Lung (tissue), 12 donors: ENCODE measurements around the gene STRN4. TPM values are rescaled to one million over a fixed set of nuclear protein-coding genes. Genes with fewer than 3 reads are reported as not detected.

Experiments
- ATAC-seq: fragments of 200-7000 bp; cut with Tn5 transposase; one replicate; pipeline ENCODE4 v1.9.1; 2020; ENCODE audit warnings: moderate number of reproducible peaks; ENCODE audit not compliant: insufficient read depth, low FRiP score
- DNase-seq, 3 donors: peaks; one replicate each; pipeline ENCODE4 v3.0.0-alpha.2; 2013 to 2017
- H3K27ac ChIP-seq, 2 donors: one replicate each; pipeline ENCODE4 v1.5.1; 2013; ENCODE audit warnings: mild to moderate bottlenecking in 2 of 2, moderate library complexity in 2 of 2, control low read depth in 1 of 2, inconsistent platforms in 1 of 2, low read depth in 1 of 2, low read length in 1 of 2
- H3K27me3 ChIP-seq, 3 donors: one replicate each; pipeline ENCODE4 v1.5.1; 2013; ENCODE audit warnings: low read length in 2 of 3; ENCODE audit not compliant: control insufficient read depth in 3 of 3, insufficient read depth in 3 of 3
- H3K36me3 ChIP-seq, 4 donors: one replicate each; pipeline ENCODE4 v1.5.1; 2013; ENCODE audit warnings: low read length in 4 of 4, mild to moderate bottlenecking in 1 of 4, moderate library complexity in 1 of 4; ENCODE audit not compliant: control insufficient read depth in 4 of 4, insufficient read depth in 4 of 4
- H3K4me1 ChIP-seq, 5 donors: one replicate each; pipeline ENCODE4 v1.5.1; 2013; ENCODE audit warnings: low read length in 5 of 5, mild to moderate bottlenecking in 2 of 5, moderate library complexity in 1 of 5; ENCODE audit not compliant: control insufficient read depth in 5 of 5, insufficient read depth in 5 of 5
- H3K4me3 ChIP-seq: one replicate; pipeline ENCODE4 v1.5.1; 2013; ENCODE audit warnings: mild to moderate bottlenecking, control low read depth, moderate library complexity
- H3K9ac ChIP-seq, 2 donors: one replicate each; pipeline ENCODE4 v1.5.1; 2013; ENCODE audit warnings: low read length in 2 of 2, control low read depth in 1 of 2; ENCODE audit not compliant: insufficient read depth in 1 of 2
- H3K9me3 ChIP-seq, 4 donors: one replicate each; pipeline ENCODE4 v1.5.1; 2013; ENCODE audit warnings: low read length in 3 of 4, mild to moderate bottlenecking in 1 of 4, moderate library complexity in 1 of 4; ENCODE audit not compliant: control insufficient read depth in 4 of 4, insufficient read depth in 3 of 4
- WGBS, 2 donors: extraction: QIAGEN DNeasy Blood & Tissue Kit; methylation state at CpG; one replicate each; pipeline ENCODE4 v1.1.7; 2013; 5-methylcytosine and 5-hydroxymethylcytosine counted together
- polyA plus RNA-seq, 2 donors: library from polyadenylated mRNA; stranded (reverse); fragments of 200-250 nt; gene quantifications; one replicate each; pipeline ENCODE4 v1.2.1, GENCODE V29; 2013
- total RNA-seq, 2 donors: library from RNA; depleted of rRNA in 1 of 2; stranded (reverse); fragments of >200 nt in 1 of 2; gene quantifications; one replicate each; pipeline ENCODE4 v1.2.1, GENCODE V29; 2014 to 2021
- TF ChIP-seq, protein P1 (sequence below): IDR thresholded peaks from 2 replicates; pipeline ENCODE4 v1.5.1; 2012; ENCODE audit warnings: mild to moderate bottlenecking; ENCODE audit errors: control extremely low read depth, extremely low read depth
- donor health status: control.
- donor health status: control.
- donor health status: Bipolar disorder and iron deficiency.
- donor health status: healthy.
- donor health status: DM: yes; HTN: yes; CAD: no.

STRN4 gene
- total and polyA plus RNA-seq, 4 donors = 71.6 to 86.8 (median 79.2) TPM

- ATAC-seq (no peak), DNase-seq (no peak)
- WGBS, 2 donors = 11 to 17% methylated on average over 9 of the region's 9 CpGs
- peak overlapping the region; percentile 78 to 91 for H3K27ac ChIP-seq
- TF ChIP-seq, protein P1, sequence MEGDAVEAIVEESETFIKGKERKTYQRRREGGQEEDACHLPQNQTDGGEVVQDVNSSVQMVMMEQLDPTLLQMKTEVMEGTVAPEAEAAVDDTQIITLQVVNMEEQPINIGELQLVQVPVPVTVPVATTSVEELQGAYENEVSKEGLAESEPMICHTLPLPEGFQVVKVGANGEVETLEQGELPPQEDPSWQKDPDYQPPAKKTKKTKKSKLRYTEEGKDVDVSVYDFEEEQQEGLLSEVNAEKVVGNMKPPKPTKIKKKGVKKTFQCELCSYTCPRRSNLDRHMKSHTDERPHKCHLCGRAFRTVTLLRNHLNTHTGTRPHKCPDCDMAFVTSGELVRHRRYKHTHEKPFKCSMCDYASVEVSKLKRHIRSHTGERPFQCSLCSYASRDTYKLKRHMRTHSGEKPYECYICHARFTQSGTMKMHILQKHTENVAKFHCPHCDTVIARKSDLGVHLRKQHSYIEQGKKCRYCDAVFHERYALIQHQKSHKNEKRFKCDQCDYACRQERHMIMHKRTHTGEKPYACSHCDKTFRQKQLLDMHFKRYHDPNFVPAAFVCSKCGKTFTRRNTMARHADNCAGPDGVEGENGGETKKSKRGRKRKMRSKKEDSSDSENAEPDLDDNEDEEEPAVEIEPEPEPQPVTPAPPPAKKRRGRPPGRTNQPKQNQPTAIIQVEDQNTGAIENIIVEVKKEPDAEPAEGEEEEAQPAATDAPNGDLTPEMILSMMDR = no peak
- H3K9ac ChIP-seq = no peak overlapping the region
- peak overlapping the region; percentile 64 for H3K4me3 ChIP-seq
- H3K36me3 ChIP-seq = peaks cover 4 to 26% (median 14%) of the 10 kb centered on the region in 4 donors
- H3K9me3 ChIP-seq = no peaks in the 10 kb centered on the region
- H3K27me3 ChIP-seq = no peaks in the 10 kb centered on the region
- peaks cover 3 to 23% (median 11%) of the 10 kb centered on the region in 5 donors for H3K4me1 ChIP-seq
Observed at GRCh38 chr19:46717716-46718143, 28.5 kb downstream of the STRN4 start.

DNA sequence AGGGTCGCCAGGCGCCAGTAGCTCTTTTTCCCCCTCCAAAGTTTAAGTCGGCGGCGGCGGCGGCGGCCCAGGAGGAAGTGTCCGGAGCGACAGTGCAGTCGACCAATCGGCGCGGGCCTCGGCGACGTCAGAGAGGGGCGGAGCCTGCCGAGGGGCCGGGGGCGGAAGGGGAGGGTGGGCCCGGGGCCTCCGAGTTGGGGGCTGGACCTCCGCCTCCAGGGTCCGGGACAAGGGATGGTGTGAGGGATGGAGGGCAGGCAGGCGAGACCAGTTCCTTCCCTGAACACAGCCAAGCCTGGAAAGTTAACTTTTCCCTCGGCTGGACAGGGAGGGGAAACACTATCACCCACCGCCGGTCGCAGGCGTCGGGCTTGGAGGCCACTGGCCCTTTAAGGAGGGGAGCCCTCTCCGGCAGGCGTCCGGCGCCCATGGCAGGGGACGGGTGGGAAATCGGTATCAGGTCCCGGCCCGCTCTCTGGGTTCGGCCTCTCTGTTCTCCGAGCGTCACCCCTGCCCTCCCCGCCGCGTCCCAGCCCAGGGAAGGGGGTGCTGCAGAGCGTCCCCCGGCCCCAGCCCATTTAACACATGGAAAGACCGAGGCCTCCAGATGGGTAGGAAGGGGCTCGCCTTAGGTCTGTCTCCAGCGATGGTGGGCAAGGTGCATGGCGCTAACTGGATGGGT lies 29.1 kb downstream of the STRN4 start, which contains the start of gene PRKD2:
PRKD2 (minus strand) TSS at position 81 of the 682 bp plus-strand sequence. CDS start 744 bp downstream, outside the sequence.
- H3K27ac ChIP-seq = peak within 1 kb of the TSS; percentile 78 to 91
- 1% methylated on average over 42 to 52 of the region's 52 CpGs for WGBS, 2 donors
- no peaks in the 10 kb centered on the region for H3K27me3 ChIP-seq
- H3K9me3 ChIP-seq = no peaks in the 10 kb centered on the region
- DNase-seq (peak; percentile 93 to 96 (median 94)), ATAC-seq (peak; percentile 75)
- peak within 1 kb of the TSS; percentile 64 for H3K4me3 ChIP-seq
- H3K36me3 ChIP-seq = peaks cover 1 to 21% (median 11%) of the 10 kb centered on the region in 4 donors
- H3K9ac ChIP-seq = peak within 1 kb of the TSS; percentile 55 to 80
- H3K4me1 ChIP-seq = peaks cover 3 to 23% (median 11%) of the 10 kb centered on the region in 5 donors
- TF ChIP-seq, protein P1 = no peak

DNA sequence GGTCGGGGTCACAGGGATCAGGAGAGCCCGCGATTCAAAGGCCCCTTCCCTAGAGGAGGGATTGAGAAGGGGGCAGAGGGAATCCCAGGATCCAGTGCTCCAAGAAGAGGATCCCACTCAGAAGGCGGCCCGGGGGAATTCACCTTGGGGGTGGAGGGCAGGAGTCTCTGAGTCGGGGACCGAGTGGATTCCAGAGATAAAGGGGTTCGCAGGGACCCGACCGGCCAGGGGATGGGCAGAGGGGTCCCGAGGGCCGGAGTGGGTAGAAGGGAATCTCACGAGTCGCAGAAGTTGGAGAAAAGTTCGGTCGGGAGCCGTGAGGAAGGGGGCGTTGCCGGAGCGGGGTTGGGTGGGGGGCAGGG lies 29.6 kb downstream of the STRN4 start:
- Histone ChIP-seq H3K9ac (peak overlapping the region; percentile 55 to 80), H3K36me3 (peaks cover 0 to 18% (median 6%) of the 10 kb centered on the region in 4 donors), H3K27me3 (no peaks in the 10 kb centered on the region), H3K4me3 (peak overlapping the region; percentile 63), H3K4me1 (peaks cover 3 to 23% (median 11%) of the 10 kb centered on the region in 5 donors), H3K27ac (peak overlapping the region; percentile 78 to 81), H3K9me3 (no peaks in the 10 kb centered on the region)
- 0 to 1% methylated on average over 20 of the region's 20 CpGs for WGBS, 2 donors
- DNase-seq = no peak
- no peak for ATAC-seq
- TF ChIP-seq, protein P1 = no peak
